ENCODE measurements around the gene ZGLP1. TPM values are rescaled to one million over a fixed set of nuclear protein-coding genes. Genes with fewer than 3 reads are reported as not detected.

ZGLP1 gene
- total and polyA plus RNA-seq, 9 donors = 0.27 to 5.6 (median 3.0) TPM

DNA sequence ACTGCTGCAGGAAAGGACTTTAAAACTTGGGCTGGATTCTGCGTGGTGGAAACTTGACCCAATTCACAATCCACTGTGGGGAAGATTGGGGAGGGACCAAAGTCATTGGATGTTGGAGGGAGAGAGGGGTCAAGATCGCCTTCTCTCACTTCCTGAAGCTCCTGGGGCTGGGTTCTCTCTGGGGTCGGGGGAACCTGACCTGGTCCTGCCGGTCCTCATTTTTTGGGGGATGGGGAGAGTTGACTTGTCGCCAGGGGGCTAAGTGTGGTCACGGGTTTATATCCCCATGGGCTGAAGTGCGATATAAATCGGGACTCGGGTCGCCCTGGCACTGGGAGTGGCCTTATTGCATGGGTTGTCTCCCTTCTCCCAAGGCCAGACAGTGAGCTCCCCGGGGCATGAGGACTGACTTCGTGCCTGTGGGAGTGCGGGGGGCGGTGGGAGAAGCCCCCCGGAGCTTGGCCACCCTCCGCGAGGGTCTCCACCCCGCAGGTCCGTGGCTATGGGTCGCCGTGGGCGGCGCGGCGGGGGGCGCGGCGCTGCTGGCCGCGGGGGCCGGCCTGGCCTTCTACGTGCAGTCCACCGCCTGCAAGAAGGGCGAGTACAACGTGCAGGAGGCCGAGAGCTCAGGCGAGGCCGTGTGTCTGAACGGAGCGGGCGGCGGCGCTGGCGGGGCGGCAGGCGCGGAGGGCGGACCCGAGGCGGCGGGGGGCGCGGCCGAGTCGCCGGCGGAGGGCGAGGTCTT lies 13.6 kb downstream of the ZGLP1 start:
- no peak for DNase-seq
- Histone ChIP-seq H3K36me3 (no peaks in the 10 kb centered on the region), H3K9me3 (no peaks in the 10 kb centered on the region), H3K27me3 (peaks cover 6% of the 10 kb centered on the region), H3K27ac (no peak overlapping the region), H3K4me3 (no peak overlapping the region), H3K4me1 (ENCODE audit: insufficient read depth) (peaks cover 12% of the 10 kb centered on the region)
- no peak for TF ChIP-seq POLR2A (IDR thresholded peaks at IDR 0.05)
- TF ChIP-seq EP300 (IDR thresholded peaks at IDR 0.05) = no peak
- TF ChIP-seq, protein P1, sequence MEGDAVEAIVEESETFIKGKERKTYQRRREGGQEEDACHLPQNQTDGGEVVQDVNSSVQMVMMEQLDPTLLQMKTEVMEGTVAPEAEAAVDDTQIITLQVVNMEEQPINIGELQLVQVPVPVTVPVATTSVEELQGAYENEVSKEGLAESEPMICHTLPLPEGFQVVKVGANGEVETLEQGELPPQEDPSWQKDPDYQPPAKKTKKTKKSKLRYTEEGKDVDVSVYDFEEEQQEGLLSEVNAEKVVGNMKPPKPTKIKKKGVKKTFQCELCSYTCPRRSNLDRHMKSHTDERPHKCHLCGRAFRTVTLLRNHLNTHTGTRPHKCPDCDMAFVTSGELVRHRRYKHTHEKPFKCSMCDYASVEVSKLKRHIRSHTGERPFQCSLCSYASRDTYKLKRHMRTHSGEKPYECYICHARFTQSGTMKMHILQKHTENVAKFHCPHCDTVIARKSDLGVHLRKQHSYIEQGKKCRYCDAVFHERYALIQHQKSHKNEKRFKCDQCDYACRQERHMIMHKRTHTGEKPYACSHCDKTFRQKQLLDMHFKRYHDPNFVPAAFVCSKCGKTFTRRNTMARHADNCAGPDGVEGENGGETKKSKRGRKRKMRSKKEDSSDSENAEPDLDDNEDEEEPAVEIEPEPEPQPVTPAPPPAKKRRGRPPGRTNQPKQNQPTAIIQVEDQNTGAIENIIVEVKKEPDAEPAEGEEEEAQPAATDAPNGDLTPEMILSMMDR (IDR thresholded peaks at IDR 0.05) = no peak
- intact Hi-C loops (cut with DNase I) = no loop called here
- 1 to 8% (median 2%) methylated on average over 42 to 58 of the region's 58 CpGs for WGBS, 3 donors

DNA sequence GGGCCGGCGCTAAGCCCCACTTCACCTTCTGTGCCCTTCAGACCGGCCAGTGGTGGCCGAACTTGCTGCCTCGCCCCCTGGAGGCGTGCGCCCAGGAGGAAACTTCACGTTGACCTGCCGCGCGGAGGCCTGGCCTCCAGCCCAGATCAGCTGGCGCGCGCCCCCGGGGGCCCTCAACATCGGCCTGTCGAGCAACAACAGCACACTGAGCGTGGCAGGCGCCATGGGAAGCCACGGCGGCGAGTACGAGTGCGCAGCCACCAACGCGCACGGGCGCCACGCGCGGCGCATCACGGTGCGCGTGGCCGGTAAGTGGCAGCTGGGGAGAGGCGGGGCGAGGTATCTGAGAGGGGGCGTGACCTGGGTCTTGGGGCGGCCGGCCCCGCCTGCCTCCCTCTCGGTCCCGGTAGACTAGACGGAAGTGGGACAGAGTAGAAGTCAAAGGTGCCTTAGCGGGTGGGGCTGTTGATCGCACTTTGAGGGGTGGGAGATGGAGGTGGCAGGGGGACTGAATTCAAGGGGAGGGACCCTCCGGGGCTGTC lies 14.2 kb downstream of the ZGLP1 start:
- TF ChIP-seq POLR2A (IDR thresholded peaks at IDR 0.05) (no peak), EP300 (IDR thresholded peaks at IDR 0.05) (no peak)
- TF ChIP-seq, protein P1 (IDR thresholded peaks at IDR 0.05) = no peak
- H3K4me1 ChIP-seq (ENCODE audit: insufficient read depth) = peaks cover 13% of the 10 kb centered on the region
- intact Hi-C loops (cut with DNase I) = no loop called here
- H3K27ac ChIP-seq = no peak overlapping the region
- no peaks in the 10 kb centered on the region for H3K36me3 ChIP-seq
- H3K27me3 ChIP-seq = peaks cover 6% of the 10 kb centered on the region
- H3K9me3 ChIP-seq = no peaks in the 10 kb centered on the region
- WGBS, 3 donors = 1 to 3% (median 2%) methylated on average over 47 to 48 of the region's 48 CpGs
- no peak overlapping the region for H3K4me3 ChIP-seq
- DNase-seq = peak in 1 of 5 donors; percentile 59

DNA sequence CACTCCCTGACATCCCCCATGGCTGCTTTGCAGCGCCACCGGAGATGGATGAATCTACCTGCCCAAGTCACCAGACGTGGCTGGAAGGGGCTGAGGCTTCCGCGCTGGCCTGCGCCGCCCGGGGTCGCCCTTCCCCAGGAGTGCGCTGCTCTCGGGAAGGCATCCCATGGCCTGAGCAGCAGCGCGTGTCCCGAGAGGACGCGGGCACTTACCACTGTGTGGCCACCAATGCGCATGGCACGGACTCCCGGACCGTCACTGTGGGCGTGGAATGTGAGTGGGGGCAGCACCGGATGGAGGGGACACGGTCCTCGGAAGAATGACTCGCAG lies 15.3 kb downstream of the ZGLP1 start:
- no peak for DNase-seq
- H3K9me3 ChIP-seq = no peaks in the 10 kb centered on the region
- 7 to 42% (median 22%) methylated on average over 14 to 25 of the region's 25 CpGs for WGBS, 3 donors
- peaks cover 6% of the 10 kb centered on the region for H3K27me3 ChIP-seq
- H3K4me1 ChIP-seq (ENCODE audit: insufficient read depth) = peaks cover 15% of the 10 kb centered on the region
- intact Hi-C loops (cut with DNase I) = no loop called here
- TF ChIP-seq, protein P1 (IDR thresholded peaks at IDR 0.05) = no peak
- TF ChIP-seq EP300 (IDR thresholded peaks at IDR 0.05) (no peak), POLR2A (IDR thresholded peaks at IDR 0.05) (no peak)
- no peak overlapping the region for H3K4me3 ChIP-seq
- H3K36me3 ChIP-seq = no peaks in the 10 kb centered on the region
- no peak overlapping the region for H3K27ac ChIP-seq

DNA sequence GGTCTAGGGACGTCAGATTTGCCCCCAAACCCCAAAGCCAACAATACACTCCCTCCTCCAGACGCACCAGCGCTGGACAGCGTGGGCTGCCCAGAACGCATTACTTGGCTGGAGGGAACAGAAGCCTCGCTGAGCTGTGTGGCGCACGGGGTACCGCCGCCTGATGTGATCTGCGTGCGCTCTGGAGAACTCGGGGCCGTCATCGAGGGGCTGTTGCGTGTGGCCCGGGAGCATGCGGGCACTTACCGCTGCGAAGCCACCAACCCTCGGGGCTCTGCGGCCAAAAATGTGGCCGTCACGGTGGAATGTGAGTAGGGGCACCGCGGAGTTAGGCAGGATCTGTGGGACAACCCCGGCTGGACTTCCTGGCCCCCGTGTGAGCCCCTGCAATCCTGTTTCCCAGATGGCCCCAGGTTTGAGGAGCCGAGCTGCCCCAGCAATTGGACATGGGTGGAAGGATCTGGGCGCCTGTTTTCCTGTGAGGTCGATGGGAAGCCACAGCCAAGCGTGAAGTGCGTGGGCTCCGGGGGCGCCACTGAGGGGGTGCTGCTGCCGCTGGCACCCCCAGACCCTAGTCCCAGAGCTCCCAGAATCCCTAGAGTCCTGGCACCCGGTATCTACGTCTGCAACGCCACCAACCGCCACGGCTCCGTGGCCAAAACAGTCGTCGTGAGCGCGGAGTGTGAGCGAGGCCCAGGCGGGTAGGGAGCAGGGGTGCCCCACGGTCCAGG lies 15.8 kb downstream of the ZGLP1 start:
- intact Hi-C loops (cut with DNase I) = no loop called here
- Histone ChIP-seq H3K4me1 (ENCODE audit: insufficient read depth) (peaks cover 17% of the 10 kb centered on the region), H3K36me3 (no peaks in the 10 kb centered on the region), H3K27ac (no peak overlapping the region), H3K27me3 (peaks cover 6% of the 10 kb centered on the region), H3K4me3 (no peak overlapping the region), H3K9me3 (no peaks in the 10 kb centered on the region)
- DNase-seq = no peak
- WGBS, 3 donors = 12 to 48% (median 17%) methylated on average over 46 to 49 of the region's 49 CpGs
- TF ChIP-seq POLR2A (IDR thresholded peaks at IDR 0.05) (no peak), EP300 (IDR thresholded peaks at IDR 0.05) (no peak)
- TF ChIP-seq, protein P1 (IDR thresholded peaks at IDR 0.05) = no peak

Measured in ovary (tissue), 9 donors.